GM23248 (cell line): ENCODE measurements around the gene INTS3. TPM values are rescaled to one million over a fixed set of nuclear protein-coding genes. Genes with fewer than 3 reads are reported as not detected.
"Not testable (repeated sequence)": the region's sequence is repeated elsewhere in the genome, so short reads cannot be mapped to it uniquely, and the experiment has no call there.

Experiments
- DNase-seq: peaks from one replicate; pipeline ENCODE4 v3.0.0-alpha.2; 2015
- H2AFZ ChIP-seq: fragments of 200-600 bp; sonication (generic); 2 replicates; pipeline ENCODE4 v1.6.1; 2016; ENCODE audit warnings: antibody characterized with exemption
- H3F3A ChIP-seq: fragments of 200-600 bp; sonication (generic); 2 replicates; pipeline ENCODE4 v1.6.1; 2016; ENCODE audit warnings: mild to moderate bottlenecking, antibody characterized with exemption, mixed run types; ENCODE audit not compliant: insufficient read depth
- H3K27ac ChIP-seq: fragments of 200-600 bp; sonication (generic); 2 replicates; pipeline ENCODE4 v1.5.1; 2016; ENCODE audit warnings: mild to moderate bottlenecking
- H3K27me3 ChIP-seq: fragments of 200-600 bp; sonication (generic); replicated peaks from 2 replicates; pipeline ENCODE4 v1.6.1; 2016; ENCODE audit warnings: mild to moderate bottlenecking; ENCODE audit not compliant: insufficient read depth
- H3K36me3 ChIP-seq: fragments of 200-600 bp; sonication (generic); 2 replicates; pipeline ENCODE4 v1.6.1; 2016; ENCODE audit warnings: low read depth, mild to moderate bottlenecking
- H3K4me1 ChIP-seq: fragments of 200-600 bp; sonication (generic); 2 replicates; pipeline ENCODE4 v1.6.1; 2016; ENCODE audit warnings: mild to moderate bottlenecking; ENCODE audit not compliant: insufficient read depth
- H3K4me2 ChIP-seq: fragments of 200-600 bp; sonication (generic); one replicate; pipeline ENCODE4 v1.6.1; 2016; ENCODE audit warnings: mild to moderate bottlenecking; ENCODE audit not compliant: unreplicated experiment
- H3K4me3 ChIP-seq: fragments of 200-600 bp; sonication (generic); 2 replicates; pipeline ENCODE4 v1.5.1; 2016; ENCODE audit warnings: mild to moderate bottlenecking
- H3K79me2 ChIP-seq: fragments of 200-600 bp; sonication (generic); 2 replicates; pipeline ENCODE4 v1.6.1; 2016; ENCODE audit warnings: mild to moderate bottlenecking; ENCODE audit not compliant: insufficient read depth
- H3K9ac ChIP-seq: fragments of 200-600 bp; sonication (generic); 2 replicates; pipeline ENCODE4 v1.6.1; 2016; ENCODE audit warnings: mild to moderate bottlenecking
- H3K9me2 ChIP-seq: fragments of 200-600 bp; sonication (generic); 2 replicates; pipeline ENCODE4 v1.6.1; 2016; ENCODE audit warnings: mixed run types, mild to moderate bottlenecking, moderate library complexity; ENCODE audit not compliant: insufficient read depth
- H3K9me3 ChIP-seq: fragments of 200-600 bp; sonication (generic); one replicate; pipeline ENCODE4 v1.6.1; 2017; ENCODE audit warnings: low read depth
- H4K20me1 ChIP-seq: fragments of 200-600 bp; sonication (generic); 2 replicates; pipeline ENCODE4 v1.6.0; 2016; ENCODE audit not compliant: insufficient read depth
- EZH2 ChIP-seq: fragments of 200-600 bp; sonication (generic); IDR thresholded peaks from 2 replicates; pipeline ENCODE4 v1.6.1; 2018; ENCODE audit warnings: antibody characterized with exemption, mild to moderate bottlenecking; ENCODE audit not compliant: insufficient read depth, poor library complexity, severe bottlenecking
- EZH2phosphoT487 ChIP-seq: fragments of 200-600 bp; sonication (generic); IDR thresholded peaks from 2 replicates; pipeline ENCODE4 v1.6.1; 2018; ENCODE audit warnings: antibody characterized with exemption, moderate library complexity, mild to moderate bottlenecking, low read depth; ENCODE audit not compliant: insufficient read depth
- WGBS, 2 experiments: methylation state at CpG; one replicate each; pipeline ENCODE4 v1.1.6; 2015 to 2017; ENCODE audit warnings: low lambda C conversion rate in 2 of 2, low coverage in 1 of 2; ENCODE audit errors: missing lambda C conversion rate in 2 of 2; 5-methylcytosine and 5-hydroxymethylcytosine counted together
- in situ Hi-C: fragments of 300-500 bp; cut with MboI; formaldehyde crosslinking; loops from 2 replicates; pipeline ENCODE4 v1.15.0; 2020
- polyA plus RNA-seq: library from polyadenylated mRNA; unstranded; fragments of >200 nt; fragmentation: Nextera tagmentation; extraction: Ambion mirVana; gene quantifications from 2 replicates; pipeline ENCODE4 v1.2.1, GENCODE V29; 2016
- total RNA-seq: library from RNA; depleted of rRNA; stranded (reverse); fragments of >200 nt; shearing (Covaris generic); gene quantifications from 2 replicates; pipeline ENCODE4 v1.2.3, GENCODE V29; 2014

The INTS3 gene
- total and polyA plus RNA-seq, 2 experiments from 2014 or later: 19.9 to 40.2 TPM

DNA sequence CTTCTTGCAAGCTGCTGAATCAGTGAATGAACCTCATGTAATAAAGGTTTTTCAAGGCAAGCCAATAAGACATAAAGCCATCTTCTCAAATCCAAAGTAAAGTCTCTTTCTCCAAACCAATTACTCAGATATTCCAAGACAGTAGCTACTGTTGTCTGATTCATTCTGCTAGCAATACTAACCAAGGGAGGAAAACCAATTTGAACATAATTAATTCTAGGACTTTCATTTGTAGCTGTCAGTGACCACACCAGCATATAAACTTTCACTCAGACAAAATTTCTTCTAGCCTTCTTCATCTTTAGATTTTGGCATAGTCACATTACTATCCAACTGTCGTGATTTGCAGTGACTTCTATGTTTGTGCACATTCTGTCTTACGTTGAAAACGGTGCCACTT lies 10.5 kb upstream of the INTS3 start:
- TF ChIP-seq EZH2: no peak
- no peak for TF ChIP-seq EZH2phosphoT487
- Histone ChIP-seq H3K4me1 (no peaks in the 10 kb centered on the region), H3F3A (no peaks in the 10 kb centered on the region), H3K79me2 (no peaks in the 10 kb centered on the region), H2AFZ (no peak overlapping the region), H3K36me3 (no peaks in the 10 kb centered on the region), H4K20me1 (no peaks in the 10 kb centered on the region), H3K27me3 (no peaks in the 10 kb centered on the region), H3K9me3 (no peaks in the 10 kb centered on the region), H3K4me2 (no peak overlapping the region), H3K27ac (no peak overlapping the region), H3K9ac (no peak overlapping the region), H3K4me3 (no peak overlapping the region), H3K9me2 (no peaks in the 10 kb centered on the region)
- 81 to 83% methylated on average over 3 of the region's 3 CpGs for WGBS, 2 experiments
- in situ Hi-C loops: no loop called here
- no peak for DNase-seq

- no peak for TF ChIP-seq EZH2phosphoT487
- no peak for TF ChIP-seq EZH2
- Histone ChIP-seq H3K4me2 (no peak overlapping the region), H3K79me2 (peaks cover 6% of the 10 kb centered on the region), H2AFZ (no peak overlapping the region), H4K20me1 (no peaks in the 10 kb centered on the region), H3F3A (no peaks in the 10 kb centered on the region), H3K4me3 (no peak overlapping the region), H3K36me3 (no peaks in the 10 kb centered on the region), H3K4me1 (no peaks in the 10 kb centered on the region), H3K27me3 (no peaks in the 10 kb centered on the region), H3K9me3 (no peaks in the 10 kb centered on the region), H3K27ac (no peak overlapping the region), H3K9me2 (no peaks in the 10 kb centered on the region), H3K9ac (no peak overlapping the region)
- in situ Hi-C loops: no loop called here
- no peak for DNase-seq
- 39 to 58% methylated on average over 3 of the region's 3 CpGs for WGBS, 2 experiments
These were observed 4.2 kb upstream of the INTS3 start for GRCh38 chr1:153723687-153724086.

- H3K9me3 ChIP-seq, H3K9ac ChIP-seq, H3K4me2 ChIP-seq, H3K36me3 ChIP-seq, H3K4me3 ChIP-seq, H3K4me1 ChIP-seq, H3K9me2 ChIP-seq, H2AFZ ChIP-seq, H3F3A ChIP-seq, H3K27me3 ChIP-seq, H3K27ac ChIP-seq, DNase-seq, H4K20me1 ChIP-seq: not testable (repeated sequence)
- 79 to 81% methylated on average over 4 of the region's 4 CpGs for whole genome bisulfite sequencing, 2 experiments
- H3K79me2 ChIP-seq: peaks cover 14% of the 10 kb centered on the region
- in situ Hi-C loops: loop anchor here (25.0 kb wide), 1 partner anchor 362 kb away; the partner anchor contains the start of gene S100A9
These were observed 3.2 kb upstream of the INTS3 start for GRCh38 chr1:153724634-153725033.

DNA sequence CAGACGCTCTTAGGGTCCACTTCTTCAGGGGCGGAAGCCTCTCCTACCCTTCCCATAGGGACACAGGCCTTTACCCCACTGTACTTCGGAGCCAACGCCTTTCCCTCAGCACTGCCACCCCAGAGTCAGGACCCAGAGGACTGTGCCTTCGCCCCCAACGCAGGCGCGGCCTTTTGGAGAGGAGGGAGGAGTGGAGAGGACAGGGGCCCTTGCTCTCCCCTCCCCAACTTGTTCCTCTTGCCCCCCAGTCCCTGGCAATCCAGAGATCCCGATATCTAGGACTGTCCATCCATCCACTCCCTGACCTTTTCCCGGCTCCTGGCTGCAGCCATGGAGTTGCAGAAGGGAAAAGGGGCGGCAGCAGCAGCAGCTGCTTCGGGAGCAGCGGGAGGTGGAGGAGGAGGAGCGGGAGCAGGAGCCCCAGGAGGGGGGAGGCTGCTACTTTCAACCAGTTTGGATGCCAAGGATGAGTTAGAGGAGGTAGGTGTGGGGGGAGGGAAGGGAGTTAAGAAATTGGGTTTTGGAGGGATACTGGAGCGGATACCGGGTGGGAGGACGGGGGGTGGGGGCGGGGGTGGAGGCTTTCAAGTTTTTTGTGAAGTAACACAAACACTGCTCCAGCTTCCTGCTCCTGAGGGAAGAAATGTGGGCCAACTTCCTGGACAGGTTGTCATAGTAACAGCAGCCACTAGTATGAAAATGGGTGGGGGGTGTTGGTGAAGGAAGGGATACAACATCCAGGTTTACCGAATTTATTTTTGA lies 636 bp downstream of the INTS3 start:
- Histone ChIP-seq H4K20me1 (no peaks in the 10 kb centered on the region), H3K4me1 (0 out of 2 replicates have a peak, but pooled peaks cover 9% of the 10 kb centered on the region), H2AFZ (peak overlapping the region; percentile 71), H3K9ac (peak overlapping the region; percentile 96), H3K27ac (peak overlapping the region; percentile 78), H3K36me3 (no peaks in the 10 kb centered on the region), H3K9me3 (no peaks in the 10 kb centered on the region), H3F3A (0 out of 2 replicates have a peak, but pooled peaks cover 13% of the 10 kb centered on the region), H3K79me2 (peaks cover 44% of the 10 kb centered on the region), H3K4me3 (peak overlapping the region; percentile 96), H3K9me2 (no peaks in the 10 kb centered on the region), H3K4me2 (peak overlapping the region; percentile 93), H3K27me3 (no peaks in the 10 kb centered on the region)
- 1% methylated on average over 16 to 19 of the region's 19 CpGs for WGBS, 2 experiments
- in situ Hi-C loops: loop anchor here (25.0 kb wide), 1 partner anchor 366 kb away; the partner anchor contains the start of gene S100A9
- TF ChIP-seq EZH2phosphoT487: no peak
- TF ChIP-seq EZH2: no peak
- peak; percentile 68 for DNase-seq
